ENCODE data around the gene PRAC1. TPM values are rescaled to one million over a fixed set of nuclear protein-coding genes. Genes with fewer than 3 reads are reported as not detected.
"Not testable (repeated sequence)": the region's sequence is repeated elsewhere in the genome, so short reads cannot be mapped to it uniquely, and the experiment has no call there.

PRAC1 gene
- total and polyA plus RNA-seq, 5 donors, result not detected

GRCh38 chr17:48723423-48724250, 1.3 kb upstream of the PRAC1 start:
- ATAC-seq (no peak), DNase-seq (no peak)
- no peaks in the 10 kb centered on the region for H3K4me1 ChIP-seq (ENCODE audit: control insufficient read depth, insufficient read depth, low read length)
- no peaks in the 10 kb centered on the region for H3K27me3 ChIP-seq (ENCODE audit: control insufficient read depth, insufficient read depth)
- intact Hi-C loops (cut with DNase I), result loop anchor here in 3 of 4 donors (2.0 to 10.0 kb wide), 2 partner anchors 67 to 161 kb away; no protein-coding TSS in a partner anchor
- WGBS, result 10% methylated on average over 42 of the region's 42 CpGs
- peak overlapping the region; percentile 29 for H3K4me3 ChIP-seq (ENCODE audit: low read length)
- H3K9me3 ChIP-seq (ENCODE audit: control insufficient read depth, low read length), result no peaks in the 10 kb centered on the region
- no peak overlapping the region for H3K27ac ChIP-seq (ENCODE audit: low read length)

- H3K9me3 ChIP-seq (ENCODE audit: control insufficient read depth, low read length), result no peaks in the 10 kb centered on the region
- H3K27ac ChIP-seq (ENCODE audit: low read length), result no peak within 1 kb of the TSS
- no peaks in the 10 kb centered on the region for H3K4me1 ChIP-seq (ENCODE audit: control insufficient read depth, insufficient read depth, low read length)
- H3K27me3 ChIP-seq (ENCODE audit: control insufficient read depth, insufficient read depth), result no peaks in the 10 kb centered on the region
- ATAC-seq (no peak), DNase-seq (peak in 1 of 3 donors; percentile 68)
- peak within 1 kb of the TSS; percentile 29 for H3K4me3 ChIP-seq (ENCODE audit: low read length)
- 4% methylated on average over 21 of the region's 21 CpGs for WGBS
- intact Hi-C loops (cut with DNase I), result loop anchor here in 2 of 4 donors (10.0 kb wide), 1 partner anchor 162 kb away; no protein-coding TSS in a partner anchor
Observed at GRCh38 chr17:48722915-48723422, 651 bp upstream of the PRAC1 start, which contains the start of gene PRAC2. TSS of gene PRAC2 (plus strand) at chr17:48723185. CDS start at chr17:48724411, 1,226 bp downstream.

GRCh38 chr17:48721009-48721402, 1.3 kb downstream of the PRAC1 start:
- no peaks in the 10 kb centered on the region for H3K9me3 ChIP-seq (ENCODE audit: control insufficient read depth, low read length)
- H3K27me3 ChIP-seq (ENCODE audit: control insufficient read depth, insufficient read depth), result peaks cover 2% of the 10 kb centered on the region
- no peaks in the 10 kb centered on the region for H3K4me1 ChIP-seq (ENCODE audit: control insufficient read depth, insufficient read depth, low read length)
- no peak overlapping the region for H3K4me3 ChIP-seq (ENCODE audit: low read length)
- no peak overlapping the region for H3K27ac ChIP-seq (ENCODE audit: low read length)
- ATAC-seq (no peak), DNase-seq (no peak)
- 66% methylated on average over 1 of the region's 1 CpG for WGBS
- intact Hi-C loops (cut with DNase I), result loop anchor here in 2 of 4 donors (10.0 kb wide), 1 partner anchor 164 kb away; no protein-coding TSS in a partner anchor

- DNase-seq (no peak), ATAC-seq (no peak)
- Histone ChIP-seq H3K27me3 (ENCODE audit: control insufficient read depth, insufficient read depth) (peaks cover 4% of the 10 kb centered on the region), H3K27ac (ENCODE audit: low read length) (no peak overlapping the region), H3K4me1 (ENCODE audit: control insufficient read depth, insufficient read depth, low read length) (no peaks in the 10 kb centered on the region), H3K4me3 (ENCODE audit: low read length) (no peak overlapping the region), H3K9me3 (ENCODE audit: control insufficient read depth, low read length) (no peaks in the 10 kb centered on the region)
- intact Hi-C loops (cut with DNase I), result loop anchor here in 2 of 4 donors (10.0 kb wide), 1 partner anchor 164 kb away; no protein-coding TSS in a partner anchor
- 27% methylated on average over 11 of the region's 11 CpGs for WGBS
Observed at GRCh38 chr17:48720266-48721008, 1.9 kb downstream of the PRAC1 start.

DNA sequence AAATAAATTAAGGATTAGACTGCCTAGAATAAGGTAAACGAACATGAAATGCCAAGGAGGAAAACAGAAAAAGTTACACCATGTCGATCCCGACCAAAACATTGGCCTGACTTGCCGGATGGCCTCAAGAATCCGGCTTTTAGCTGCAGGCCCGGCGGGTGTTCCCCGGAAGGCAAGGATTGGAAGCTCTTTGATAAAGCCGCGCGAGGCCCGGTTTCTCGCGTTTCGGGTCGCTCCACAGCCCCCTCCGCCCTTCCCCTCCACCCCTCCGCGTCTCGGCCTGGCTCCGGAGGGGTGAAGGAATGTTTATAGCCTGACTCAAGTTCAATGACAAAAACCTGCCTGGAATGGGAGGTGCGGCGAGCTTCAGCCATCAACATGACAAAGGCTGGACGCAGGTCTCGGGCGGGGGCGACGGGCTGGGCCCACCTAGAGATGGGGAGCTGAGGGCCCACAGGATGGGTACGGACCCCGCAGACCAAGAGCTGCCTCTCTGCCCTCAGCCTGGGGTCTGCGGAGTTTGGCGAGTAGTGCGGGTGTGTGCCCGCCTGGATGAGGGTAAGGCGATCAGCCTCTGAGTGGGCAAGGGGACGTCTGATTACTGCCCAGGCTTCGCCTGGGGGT, 2.6 kb downstream of the PRAC1 start:
- intact Hi-C loops (cut with DNase I), result loop anchor here in 2 of 4 donors (10.0 kb wide), 1 partner anchor 165 kb away; no protein-coding TSS in a partner anchor

GRCh38 chr17:48718761-48719641, 3.3 kb downstream of the PRAC1 start:
- ATAC-seq, result no peak
- Histone ChIP-seq H3K4me3 (ENCODE audit: low read length) (peak overlapping the region; percentile 3), H3K9me3 (ENCODE audit: control insufficient read depth, low read length) (no peaks in the 10 kb centered on the region), H3K27ac (ENCODE audit: low read length) (no peak overlapping the region), H3K4me1 (ENCODE audit: control insufficient read depth, insufficient read depth, low read length) (no peaks in the 10 kb centered on the region), H3K27me3 (ENCODE audit: control insufficient read depth, insufficient read depth) (peaks cover 4% of the 10 kb centered on the region)
- intact Hi-C loops (cut with DNase I), result no loop called here
- WGBS, result 5% methylated on average over 80 of the region's 80 CpGs
- no peak for DNase-seq

More for the DNA sequence above, 2.6 kb downstream of the PRAC1 start:
- Histone ChIP-seq H3K4me3 (ENCODE audit: low read length) (peak overlapping the region; percentile 3), H3K9me3 (ENCODE audit: control insufficient read depth, low read length) (no peaks in the 10 kb centered on the region), H3K27ac (ENCODE audit: low read length) (no peak overlapping the region), H3K27me3 (ENCODE audit: control insufficient read depth, insufficient read depth) (peaks cover 4% of the 10 kb centered on the region), H3K4me1 (ENCODE audit: control insufficient read depth, insufficient read depth, low read length) (no peaks in the 10 kb centered on the region)
- DNase-seq, result no peak
- WGBS, result 7% methylated on average over 37 of the region's 37 CpGs
- no peak for ATAC-seq

GRCh38 chr17:48718227-48718760, 4.0 kb downstream of the PRAC1 start:
- intact Hi-C loops (cut with DNase I), result no loop called here
- DNase-seq (no peak), ATAC-seq (no peak)
- no peak overlapping the region for H3K4me3 ChIP-seq (ENCODE audit: low read length)
- H3K27ac ChIP-seq (ENCODE audit: low read length), result no peak overlapping the region
- H3K4me1 ChIP-seq (ENCODE audit: control insufficient read depth, insufficient read depth, low read length), result no peaks in the 10 kb centered on the region
- H3K9me3 ChIP-seq (ENCODE audit: control insufficient read depth, low read length), result no peaks in the 10 kb centered on the region
- H3K27me3 ChIP-seq (ENCODE audit: control insufficient read depth, insufficient read depth), result peaks cover 4% of the 10 kb centered on the region
- WGBS, result 11% methylated on average over 24 of the region's 24 CpGs

DNA sequence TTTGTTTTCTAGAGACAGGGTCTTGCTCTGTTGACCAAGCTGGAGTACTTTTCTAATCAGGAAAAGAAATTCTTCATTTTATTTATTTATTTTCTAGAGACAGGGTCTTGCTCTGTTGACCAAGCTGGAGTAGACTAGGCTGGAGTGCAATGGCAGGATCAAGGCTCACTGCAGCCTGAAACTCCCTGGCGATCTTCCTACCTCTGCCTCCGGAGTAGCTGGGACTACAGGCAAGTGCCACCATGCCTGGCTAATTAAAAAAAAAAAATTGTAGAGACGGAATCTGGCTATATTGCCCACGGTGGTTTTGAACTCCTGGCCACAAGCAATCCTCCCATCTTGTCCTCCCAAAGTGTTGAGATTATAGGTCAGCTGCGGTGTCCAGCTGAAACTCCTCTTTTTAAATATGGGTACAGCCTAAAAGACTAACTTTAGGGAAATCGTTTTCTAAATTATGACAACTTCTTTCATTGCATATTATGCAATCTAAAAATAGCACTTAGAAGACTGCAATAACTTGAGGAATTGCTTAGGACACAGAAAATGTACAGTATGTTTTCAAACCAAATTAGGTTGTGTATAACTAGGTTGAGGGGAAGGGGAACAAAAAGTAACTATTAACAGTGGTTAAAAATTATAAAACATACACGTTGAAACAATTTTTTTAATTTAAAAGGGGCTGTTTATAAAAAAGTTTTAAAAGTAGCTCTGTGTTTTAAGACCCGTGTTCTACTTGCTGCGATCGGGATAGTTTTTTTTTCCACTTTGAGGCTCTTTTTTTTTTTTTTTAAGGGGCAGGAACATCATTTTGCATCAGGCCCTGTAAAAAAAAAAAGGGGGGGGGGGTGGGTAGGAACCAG, 4.7 kb downstream of the PRAC1 start:
- intact Hi-C loops (cut with DNase I), result no loop called here
- DNase-seq (no peak), ATAC-seq (no peak)
- 10% methylated on average over 10 of the region's 10 CpGs for WGBS
- no peaks in the 10 kb centered on the region for H3K9me3 ChIP-seq (ENCODE audit: control insufficient read depth, low read length)
- no peak overlapping the region for H3K4me3 ChIP-seq (ENCODE audit: low read length)
- peaks cover 4% of the 10 kb centered on the region for H3K27me3 ChIP-seq (ENCODE audit: control insufficient read depth, insufficient read depth)
- no peak overlapping the region for H3K27ac ChIP-seq (ENCODE audit: low read length)
- H3K4me1 ChIP-seq (ENCODE audit: control insufficient read depth, insufficient read depth, low read length), result no peaks in the 10 kb centered on the region

DNA sequence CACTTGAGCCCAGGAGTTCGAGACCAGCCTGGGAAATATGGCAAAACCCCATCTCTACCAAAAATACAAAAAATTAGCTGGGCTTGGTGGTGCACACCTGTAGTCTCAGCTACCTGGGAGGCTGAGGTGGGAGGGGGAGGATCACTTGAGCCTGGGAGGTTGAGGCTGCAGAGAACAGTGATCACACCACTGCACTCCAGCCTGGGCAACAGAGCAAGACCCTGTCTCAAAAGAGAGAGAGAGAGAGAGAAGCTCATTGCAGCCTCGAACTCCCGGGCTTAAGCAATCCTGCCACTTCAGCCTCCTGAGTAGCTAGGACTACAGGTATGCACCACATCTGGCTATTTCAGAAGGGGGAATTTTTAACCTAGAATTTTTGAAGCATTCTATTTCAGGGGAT, 5.8 kb downstream of the PRAC1 start:
- WGBS, result 72% methylated on average over 3 of the region's 3 CpGs
- DNase-seq; intact Hi-C loops (cut with DNase I); H3K27me3 ChIP-seq (ENCODE audit: control insufficient read depth, insufficient read depth); H3K4me3 ChIP-seq (ENCODE audit: low read length); ATAC-seq; H3K9me3 ChIP-seq (ENCODE audit: control insufficient read depth, low read length); H3K4me1 ChIP-seq (ENCODE audit: control insufficient read depth, insufficient read depth, low read length); H3K27ac ChIP-seq (ENCODE audit: low read length): not testable (repeated sequence)

All from right cardiac atrium (tissue), 5 donors.